Measurements from ENCODE around the gene ZNF286A.
"Not testable (repeated sequence)": the region's sequence is repeated elsewhere in the genome, so short reads cannot be mapped to it uniquely, and the experiment has no call there.

ZNF286A gene

DNA sequence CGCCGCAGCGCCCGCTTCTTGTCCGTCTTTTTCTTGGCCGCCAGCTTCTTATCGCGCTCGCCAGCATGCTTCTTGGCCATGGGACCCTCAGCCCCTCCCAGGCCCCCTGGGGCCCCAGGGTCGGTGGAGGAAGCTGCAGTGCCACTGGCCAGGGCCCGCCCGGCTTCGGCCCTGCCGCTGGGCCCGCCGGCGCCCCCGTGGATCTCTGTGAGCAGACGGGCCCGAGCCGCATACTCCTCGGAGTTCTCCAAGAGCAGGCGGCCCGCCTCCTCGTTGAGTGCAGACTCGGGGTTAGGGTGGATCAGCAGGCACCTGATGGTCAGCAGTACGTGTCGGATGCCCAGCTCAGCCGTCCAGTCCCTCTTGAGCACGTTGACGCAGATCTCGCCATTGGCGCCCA is 4.7 kb downstream of the ZNF286A start:
- not testable (repeated sequence) for DNase-seq

DNA sequence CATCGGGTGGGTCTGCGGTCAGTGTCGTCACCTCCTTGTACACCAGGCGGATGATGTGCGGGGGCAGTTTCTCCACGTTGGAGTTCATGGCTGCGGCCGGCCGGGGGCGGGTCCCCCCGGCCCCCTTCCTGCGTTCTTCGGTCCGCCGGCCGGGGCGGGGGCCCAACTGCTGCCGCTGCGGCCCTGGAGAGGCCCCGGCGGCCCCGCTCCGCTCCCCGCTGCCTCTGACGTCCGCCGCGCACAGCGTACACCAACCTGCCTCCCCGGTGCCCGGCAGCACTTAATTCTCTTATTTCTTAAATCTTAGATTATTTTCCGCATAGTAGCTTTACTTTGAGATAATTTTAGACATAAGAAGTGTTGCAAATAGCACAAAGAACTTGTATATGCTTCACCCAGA is 5.3 kb downstream of the ZNF286A start:
- not testable (repeated sequence) for DNase-seq

DNA sequence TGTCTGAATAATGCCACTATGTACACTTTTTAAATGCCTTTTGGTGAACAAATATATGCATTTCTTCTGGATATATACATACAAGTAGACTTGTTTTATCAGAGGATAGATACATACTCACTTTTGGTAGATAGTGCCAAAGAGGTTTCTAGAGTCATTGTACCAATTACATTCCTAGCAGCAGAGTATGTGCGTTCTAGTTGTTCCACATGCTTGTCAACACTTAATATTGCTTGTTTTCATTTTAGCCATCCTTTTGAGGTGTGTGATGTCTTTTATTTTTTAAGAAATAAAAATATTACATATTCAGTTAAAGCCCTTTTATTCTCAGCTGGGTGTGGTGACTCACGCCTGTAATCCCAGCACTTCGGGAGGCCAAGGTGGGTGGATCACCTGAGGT is 9.3 kb downstream of the ZNF286A start:
- not testable (repeated sequence) for DNase-seq

DNA sequence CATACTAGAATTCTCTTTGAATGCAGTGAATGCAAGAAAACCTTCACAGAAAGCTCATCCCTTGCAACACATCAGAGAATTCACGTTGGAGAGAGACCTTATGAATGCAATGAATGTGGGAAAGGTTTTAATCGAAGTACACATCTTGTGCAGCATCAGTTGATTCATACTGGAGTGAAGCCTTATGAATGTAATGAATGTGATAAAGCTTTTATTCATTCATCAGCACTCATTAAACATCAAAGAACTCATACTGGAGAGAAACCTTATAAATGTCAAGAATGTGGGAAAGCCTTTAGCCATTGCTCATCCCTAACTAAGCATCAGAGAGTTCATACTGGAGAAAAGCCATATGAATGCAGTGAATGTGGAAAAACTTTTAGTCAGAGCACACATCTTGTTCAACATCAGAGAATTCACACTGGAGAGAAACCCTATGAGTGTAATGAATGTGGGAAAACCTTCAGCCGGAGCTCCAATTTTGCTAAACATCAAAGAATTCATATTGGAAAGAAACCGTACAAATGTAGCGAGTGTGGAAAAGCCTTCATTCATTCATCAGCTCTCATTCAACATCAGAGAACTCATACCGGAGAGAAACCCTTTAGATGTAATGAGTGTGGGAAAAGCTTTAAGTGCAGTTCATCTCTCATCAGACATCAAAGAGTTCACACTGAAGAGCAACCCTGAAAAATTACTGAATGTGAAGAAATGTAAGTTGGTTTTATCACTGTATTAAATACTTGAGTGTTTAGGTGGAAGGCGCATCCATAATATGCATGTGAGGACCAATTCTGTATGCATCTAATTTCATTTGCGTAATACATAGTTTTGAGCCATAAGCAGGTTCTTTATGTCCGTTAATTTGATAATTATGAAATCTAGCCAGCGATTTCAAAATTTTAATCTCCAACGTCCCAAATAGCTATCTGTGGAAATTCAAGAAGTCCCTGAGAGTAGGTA is 17.3 kb downstream of the ZNF286A start:
- DNase-seq, result not testable (repeated sequence)

DNA sequence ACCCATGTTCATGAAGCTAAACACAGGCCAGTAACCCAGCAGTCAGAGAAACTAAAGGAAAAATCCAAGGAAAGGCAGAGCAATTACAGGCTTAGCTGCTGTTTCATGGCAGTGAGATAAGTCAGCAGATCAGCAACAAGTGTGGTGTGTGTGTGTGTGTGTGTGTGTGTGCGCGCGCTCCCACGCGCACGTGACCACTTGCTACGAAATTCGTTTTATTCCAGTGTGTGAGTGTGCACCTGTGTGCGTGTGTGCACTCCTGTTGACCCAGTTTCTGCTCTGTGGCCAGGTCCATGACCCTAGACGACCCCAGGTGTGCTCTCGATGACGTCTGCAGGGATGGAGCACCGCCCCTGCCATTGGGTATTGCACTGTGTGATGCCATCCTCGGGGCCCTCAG is 31.0 kb downstream of the ZNF286A start:
- not testable (repeated sequence) for DNase-seq

DNA sequence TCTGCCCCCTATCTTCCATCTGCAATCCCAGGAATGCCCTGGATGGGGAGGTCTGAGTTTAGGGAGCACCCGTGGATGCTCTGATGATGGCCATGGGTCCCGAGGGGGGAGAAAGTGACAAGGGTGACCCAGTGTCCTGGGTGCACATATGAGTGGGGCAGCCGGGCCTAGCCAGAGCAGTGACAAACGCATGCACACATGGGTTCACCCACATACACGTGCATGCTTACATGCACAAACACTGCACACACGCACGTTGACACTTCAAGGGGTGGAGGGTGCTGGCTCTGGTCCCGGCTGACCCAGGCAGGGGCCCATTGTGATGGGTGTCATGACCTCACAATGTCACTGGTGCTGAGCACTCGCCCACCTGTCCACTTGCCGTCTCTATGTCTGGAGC is 32.3 kb downstream of the ZNF286A start, which contains the start of gene TBC1D26:
TBC1D26 (plus strand) TSS at position 384 of the 400 bp plus-strand sequence. CDS start 3,066 bp downstream, outside the sequence.
- not testable (repeated sequence) for DNase-seq

DNA sequence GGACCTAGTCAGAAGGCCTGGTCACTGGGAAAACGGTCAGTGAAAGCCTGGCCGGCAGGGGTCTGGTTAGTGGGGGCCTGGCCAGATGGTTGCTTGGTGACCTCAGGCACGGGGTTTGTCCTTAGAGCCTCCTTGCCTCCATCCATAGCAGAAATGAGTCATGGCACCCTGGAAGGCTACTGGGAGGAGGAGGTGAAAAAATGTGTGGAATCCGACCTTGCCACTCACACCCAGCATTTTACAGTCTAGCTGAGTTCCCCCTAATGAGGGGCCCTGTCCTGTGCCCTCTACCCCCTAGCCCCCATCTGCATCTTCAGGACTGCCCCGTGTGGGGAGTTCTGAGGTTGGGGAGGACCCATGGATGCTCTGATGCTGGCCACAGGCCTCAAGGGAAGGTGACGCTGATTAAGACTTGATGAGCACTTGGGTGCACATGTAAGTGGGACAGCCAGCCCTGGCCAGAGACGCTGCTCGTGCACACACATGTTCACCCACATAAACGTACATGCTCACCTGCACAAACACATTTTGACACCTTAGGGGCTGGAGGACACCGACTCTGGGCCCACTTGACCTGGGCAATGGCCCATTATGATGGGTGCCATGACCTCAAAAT is 33.7 kb downstream of the ZNF286A start:
- DNase-seq, result not testable (repeated sequence)

DNA sequence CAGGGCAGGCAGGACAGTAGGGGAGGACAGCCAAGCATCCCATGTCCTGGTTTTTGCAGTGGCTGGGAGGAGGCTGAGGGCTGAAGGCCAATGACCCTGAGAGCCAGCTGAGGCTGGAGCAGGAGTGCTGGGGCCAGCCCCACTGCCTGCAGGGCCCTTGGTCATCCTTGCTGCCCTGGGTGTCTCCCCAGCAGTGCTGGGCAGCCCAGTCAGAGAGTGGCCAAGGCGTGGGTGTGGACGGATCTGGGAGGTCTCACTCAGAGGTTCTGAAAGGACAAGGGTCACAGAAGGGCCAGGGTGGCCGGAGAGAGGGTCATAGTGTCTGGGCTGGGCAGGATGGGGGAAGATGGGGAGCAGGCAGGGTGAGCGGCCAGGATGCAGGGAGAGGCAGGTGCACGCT is 37.0 kb downstream of the ZNF286A start:
- DNase-seq, result not testable (repeated sequence)

DNA sequence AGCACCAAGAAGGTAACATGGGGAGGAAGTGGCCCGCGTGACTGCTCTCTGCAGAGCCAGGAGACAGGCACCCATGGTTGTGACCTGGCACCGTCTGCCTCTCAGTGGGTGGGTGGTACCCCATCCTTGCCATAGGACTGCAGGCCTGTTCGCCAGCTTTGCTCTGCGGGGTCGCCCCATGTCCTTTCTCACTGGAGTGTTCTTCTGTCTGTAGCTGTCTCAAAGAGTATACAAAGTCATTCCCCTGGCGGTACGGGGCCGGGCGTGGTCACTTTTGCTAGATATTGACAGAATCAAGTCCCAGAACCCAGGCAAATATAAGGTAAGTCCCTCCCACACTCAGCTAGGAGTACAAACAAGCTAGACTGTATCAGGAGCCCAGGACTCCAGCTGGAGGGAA is 38.5 kb downstream of the ZNF286A start:
- no peak for DNase-seq

DNA sequence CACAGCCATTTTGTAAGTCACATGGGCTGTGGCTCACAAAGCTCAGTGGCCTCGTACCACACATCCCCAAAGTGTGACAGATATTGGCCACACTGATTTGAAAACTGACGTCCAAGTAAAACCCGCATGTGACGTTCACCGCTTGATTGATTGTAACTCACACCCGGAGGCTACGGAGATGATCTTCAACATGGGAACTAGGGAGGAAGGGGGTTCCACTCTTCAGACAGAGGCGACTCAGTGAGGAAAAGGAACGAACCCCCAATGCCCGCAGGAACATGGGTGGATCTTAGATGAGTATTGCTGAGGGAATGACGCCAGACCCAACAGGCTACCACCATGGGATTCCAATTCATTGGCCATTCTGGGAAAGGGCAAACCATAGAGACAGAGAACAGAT is 39.7 kb downstream of the ZNF286A start:
- not testable (repeated sequence) for DNase-seq

DNA sequence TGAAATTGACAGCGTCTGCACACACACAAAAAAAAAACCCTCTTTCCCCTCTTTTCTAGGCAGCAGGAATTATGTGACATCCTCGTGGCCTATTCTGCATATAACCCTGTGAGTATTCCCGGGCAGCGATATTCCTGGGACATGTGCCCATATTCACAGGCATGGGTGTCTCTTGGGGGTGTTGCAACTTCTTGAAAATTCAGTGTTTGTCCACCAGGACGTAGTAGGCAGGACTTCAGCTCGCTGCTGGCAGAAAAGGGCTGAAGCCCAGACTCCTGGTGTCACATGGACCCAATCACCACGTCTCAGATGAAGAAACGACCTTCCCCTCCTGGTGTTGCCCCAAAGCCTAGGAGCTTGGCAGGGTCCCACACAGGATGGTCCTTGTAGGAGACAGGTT is 40.5 kb downstream of the ZNF286A start:
- not testable (repeated sequence) for DNase-seq

DNA sequence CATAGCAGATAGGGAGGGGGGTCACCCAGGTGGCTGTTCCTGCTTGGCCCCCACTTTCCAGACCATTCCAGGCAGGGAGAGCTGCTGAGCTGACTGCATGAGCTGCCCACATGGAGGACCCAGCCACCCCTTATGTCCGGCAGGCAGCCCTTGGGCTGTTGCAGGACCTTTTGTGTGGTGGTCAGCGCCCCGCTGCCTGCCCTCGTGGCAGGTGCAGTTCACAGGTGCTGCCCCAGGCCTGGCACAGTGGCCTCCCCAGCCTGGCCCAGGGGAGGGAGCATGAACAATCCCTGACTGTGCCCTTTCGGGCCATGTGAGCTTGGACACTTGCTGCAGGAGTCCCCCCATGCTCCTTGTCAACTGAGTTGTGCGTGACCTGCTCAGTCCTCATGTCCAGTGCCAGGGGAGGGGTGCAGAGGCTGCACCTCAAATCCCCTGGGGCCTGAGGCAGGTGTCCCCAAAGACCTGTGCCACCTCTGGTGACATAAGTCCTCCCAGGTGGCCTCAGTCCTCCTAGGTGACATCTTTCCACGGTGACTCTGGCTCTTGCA is 41.1 kb downstream of the ZNF286A start:
- DNase-seq, result no peak

DNA sequence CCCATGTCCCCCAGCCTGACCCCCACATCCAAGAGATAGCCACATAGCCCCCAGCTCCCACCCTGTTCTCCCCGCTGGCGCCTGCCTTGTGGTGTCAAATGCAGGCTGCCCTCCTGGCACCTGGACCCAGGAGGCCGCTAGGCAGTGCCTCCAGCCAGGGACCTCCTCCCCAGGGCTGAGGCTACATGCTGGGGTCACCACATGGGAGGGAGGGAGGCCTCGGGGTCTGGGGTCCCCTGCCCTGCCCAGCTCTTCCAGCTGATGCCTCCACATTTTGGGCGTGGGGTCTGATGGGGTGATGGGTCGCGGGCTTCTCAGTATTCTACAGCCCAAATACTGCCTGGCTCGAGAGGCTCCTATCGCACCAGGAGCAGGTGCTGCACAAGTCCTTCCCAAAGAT is 42.1 kb downstream of the ZNF286A start:
- DNase-seq, result no peak

DNA sequence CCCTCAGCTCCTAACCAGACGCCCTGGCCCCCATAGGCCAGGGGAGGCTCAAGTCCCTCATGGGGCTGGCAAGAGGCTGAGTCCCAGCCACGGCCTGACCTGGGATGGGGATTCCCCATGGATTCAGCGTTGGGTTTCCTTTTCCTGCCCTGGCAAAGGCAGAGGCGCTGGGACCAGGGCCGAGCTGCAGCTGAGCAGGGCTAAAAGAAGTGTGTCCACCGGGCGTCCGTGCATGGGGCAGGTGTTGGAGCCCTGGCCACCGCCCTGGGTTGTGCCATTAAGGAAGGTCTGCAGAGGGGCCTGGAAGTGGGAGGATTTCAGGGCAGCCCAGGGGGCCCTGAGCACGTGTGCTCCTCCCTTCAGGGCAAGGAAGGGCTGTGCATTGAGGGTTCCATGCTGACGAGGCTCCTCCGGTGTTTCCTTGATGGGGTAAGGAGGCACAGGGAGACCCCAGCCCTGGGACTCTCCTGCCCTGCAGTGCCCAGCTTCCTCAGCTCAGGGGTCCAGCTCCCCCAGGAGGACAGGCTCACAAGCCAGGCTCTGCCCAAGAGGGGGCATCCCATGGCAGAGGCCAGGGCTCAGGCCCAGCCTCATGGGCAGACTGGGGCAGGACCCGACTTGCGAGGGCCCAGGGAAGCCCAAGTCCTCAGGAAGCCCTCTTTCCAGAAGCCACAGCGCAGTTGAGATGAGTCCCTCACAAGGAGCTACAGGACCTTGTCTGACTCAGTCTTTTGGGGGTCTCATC is 42.7 kb downstream of the ZNF286A start:
- DNase-seq, result no peak

DNA sequence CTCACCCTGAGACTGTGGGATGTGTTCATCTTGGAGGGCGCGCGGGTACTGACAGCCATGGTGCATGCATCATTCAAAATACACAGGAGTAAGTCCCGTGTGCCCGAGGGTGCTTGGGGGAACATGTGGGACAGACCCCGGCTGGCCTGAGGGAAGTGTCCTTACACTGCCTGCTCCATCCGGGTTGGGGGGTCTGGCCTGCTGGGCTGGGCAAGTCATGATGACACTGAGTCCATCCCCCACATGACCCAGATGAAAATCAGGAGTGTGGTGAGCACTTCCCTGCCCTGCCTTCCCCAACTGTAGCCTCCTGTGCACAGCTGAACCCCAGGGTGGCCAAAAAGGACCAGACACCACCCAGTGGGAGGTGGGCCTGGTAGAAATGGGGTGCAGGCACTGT is 43.4 kb downstream of the ZNF286A start:
- no peak for DNase-seq

DNA sequence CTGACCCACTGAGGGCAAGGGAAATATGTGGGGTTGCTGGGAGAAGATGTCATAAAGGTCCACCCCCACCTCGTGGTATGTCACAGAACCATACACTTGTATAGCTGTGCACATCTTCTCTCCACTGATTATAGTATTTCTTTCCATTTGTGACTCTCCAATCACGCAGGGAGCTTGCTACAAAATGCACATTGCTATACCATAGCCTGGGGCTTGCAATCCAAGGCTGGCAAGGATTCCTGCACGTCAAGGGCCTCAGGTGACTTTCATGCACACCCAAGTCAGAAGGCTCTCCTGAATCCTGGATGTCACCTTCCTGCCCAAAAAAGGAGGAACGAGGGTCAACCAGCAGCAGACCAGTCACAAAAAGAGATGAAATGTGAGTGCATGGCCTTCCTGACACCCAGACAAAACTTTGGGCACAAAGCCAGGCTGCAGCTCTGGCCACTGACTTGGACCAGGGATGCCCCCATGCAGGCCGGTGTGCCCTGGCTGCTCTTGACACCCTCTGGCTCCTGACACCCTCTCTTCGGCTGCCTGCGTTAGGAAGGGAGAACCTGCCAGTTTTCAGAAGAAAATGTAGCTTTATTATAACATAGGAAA is 44.6 kb downstream of the ZNF286A start:
- DNase-seq, result no peak

DNA sequence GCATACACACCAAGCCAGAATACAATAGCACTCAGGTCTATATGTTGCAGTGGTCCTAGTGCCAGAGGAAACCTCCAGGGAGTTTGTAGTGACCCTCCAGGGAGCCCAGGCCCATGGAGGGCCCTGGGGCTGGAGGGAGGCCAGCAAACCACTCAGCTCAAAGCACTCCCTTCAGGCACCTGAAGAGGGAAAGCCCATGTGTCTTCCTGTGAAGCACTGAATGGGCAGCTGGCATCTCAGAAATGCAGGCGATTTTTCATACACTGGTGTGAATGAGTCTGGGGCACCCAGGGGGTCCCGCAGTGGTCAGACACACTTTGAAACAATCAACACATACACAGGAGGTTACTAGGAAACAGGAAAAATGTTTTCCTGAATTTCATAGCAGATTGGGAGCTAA is 45.3 kb downstream of the ZNF286A start:
- DNase-seq, result no peak

DNA sequence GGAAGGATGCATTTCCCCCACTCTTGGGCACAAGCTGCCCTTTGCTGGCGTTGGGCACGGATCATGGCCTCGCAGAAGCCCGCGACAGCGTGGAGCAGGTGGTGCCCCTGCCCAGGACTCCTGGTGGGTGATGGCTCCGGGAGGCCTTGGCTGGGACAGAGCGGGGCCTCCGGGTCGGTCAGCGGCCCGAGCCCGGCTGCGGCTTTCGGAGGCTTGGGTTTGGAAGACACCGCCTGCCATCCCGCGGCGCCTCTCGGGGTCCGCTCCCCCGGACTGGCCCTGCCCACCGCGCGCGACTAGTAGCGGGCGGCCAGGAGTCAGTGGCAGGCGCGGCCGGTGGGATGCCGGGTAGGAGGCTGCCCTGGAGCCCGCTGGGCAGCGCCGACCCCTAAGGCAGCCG is 49.9 kb downstream of the ZNF286A start:
- not testable (repeated sequence) for DNase-seq

DNA sequence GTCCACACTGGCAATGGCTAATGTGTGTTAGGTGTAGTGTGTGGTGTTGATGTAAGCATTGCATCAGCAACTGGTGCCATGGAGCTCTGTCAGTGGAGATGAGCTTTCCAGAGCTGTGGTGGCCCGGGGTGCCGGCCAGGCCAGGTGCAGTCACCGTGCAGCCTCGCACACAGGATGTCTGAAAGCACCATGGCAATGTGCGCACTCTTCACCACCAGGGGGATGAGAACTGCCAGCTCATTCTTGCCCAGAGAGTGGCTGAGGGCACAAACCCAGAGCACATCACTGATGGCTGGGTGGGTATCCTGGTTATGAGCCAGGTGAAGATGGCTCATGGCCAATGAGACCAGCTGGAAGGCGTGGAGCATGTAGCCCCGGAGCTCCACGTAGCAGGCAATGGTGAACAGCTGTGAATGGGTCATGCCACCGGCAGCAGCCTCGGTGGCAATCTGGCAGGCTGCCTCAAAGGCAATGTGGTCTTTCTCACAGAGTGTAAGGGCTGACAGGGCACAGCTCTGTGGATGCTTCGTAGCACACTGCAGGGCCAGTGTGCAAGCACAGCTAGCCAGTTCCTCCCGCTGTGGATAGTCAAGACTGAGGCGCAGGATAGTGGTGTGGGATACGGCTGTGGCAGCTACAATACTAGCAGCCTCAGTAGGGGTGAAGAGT is 69.4 kb downstream of the ZNF286A start:
- DNase-seq, result not testable (repeated sequence)

All from hematopoietic multipotent progenitor cell treated with erythropoietin and hydrocortisone succinate and interleukin-3 and kit ligand, for 4 days (in vitro differentiated cells).